ENCODE data around the gene SPAG17.

GRCh38 chr1:117929343-117930172, 255.5 kb downstream of the SPAG17 start, which contains the start of the genes GDAP2 and WDR3:
- TF ChIP-seq CTCF (IDR thresholded peaks at IDR 0.05) (no peak), EZH2 (IDR thresholded peaks at IDR 0.05) (no peak)
